Urothelium cell line (cell line): ENCODE data around the gene CDH4.
A peak's percentile ranks its signal among the peaks of the same experiment; 100 is the strongest.

ENCODE experiments used
- DNase-seq: peaks from one replicate; pipeline ENCODE4 v3.0.0; 2011; ENCODE audit warnings: low spot score, mixed read lengths
- FAIRE-seq: peaks from 2 replicates; lab custom pipeline; 2011; peaks lifted over from hg19 to GRCh38; lab: Jason Lieb, UNC

The CDH4 gene

GRCh38 chr20:61927826-61928541, 675.9 kb downstream of the CDH4 start:
- DNase-seq (no peak), FAIRE-seq (peak; percentile 78)

- no peak for DNase-seq
- FAIRE-seq = no peak
These were observed 677.5 kb downstream of the CDH4 start for GRCh38 chr20:61929561-61929960.

- DNase-seq (no peak), FAIRE-seq (no peak)
These were observed 678.1 kb downstream of the CDH4 start for GRCh38 chr20:61929971-61930666.

GRCh38 chr20:61930776-61931475, 678.9 kb downstream of the CDH4 start:
- FAIRE-seq = no peak

GRCh38 chr20:61931476-61932198, 679.6 kb downstream of the CDH4 start:
- no peak for FAIRE-seq
- no peak for DNase-seq

More at GRCh38 chr20:61930776-61931475, 678.9 kb downstream of the CDH4 start:
- DNase-seq = no peak

GRCh38 chr20:61932199-61932592, 680.1 kb downstream of the CDH4 start:
- FAIRE-seq = peak; percentile 99
- DNase-seq = no peak

- FAIRE-seq (no peak), DNase-seq (no peak)
These were observed 680.8 kb downstream of the CDH4 start for GRCh38 chr20:61932711-61933480.

GRCh38 chr20:61933481-61933950, 681.5 kb downstream of the CDH4 start:
- DNase-seq = no peak
- FAIRE-seq = no peak

- no peak for FAIRE-seq
- no peak for DNase-seq
These were observed 682.1 kb downstream of the CDH4 start for GRCh38 chr20:61933951-61934715.

- DNase-seq = no peak
- no peak for FAIRE-seq
These were observed 682.9 kb downstream of the CDH4 start for GRCh38 chr20:61934716-61935530.

- DNase-seq (no peak), FAIRE-seq (no peak)
These were observed 684.1 kb downstream of the CDH4 start for GRCh38 chr20:61935926-61936700.

GRCh38 chr20:61936701-61937131, 684.7 kb downstream of the CDH4 start:
- FAIRE-seq = no peak
- DNase-seq = no peak

GRCh38 chr20:61937146-61937962, 685.3 kb downstream of the CDH4 start:
- DNase-seq (no peak), FAIRE-seq (no peak)

GRCh38 chr20:61937963-61938838, 686.1 kb downstream of the CDH4 start:
- FAIRE-seq = no peak
- DNase-seq = no peak

GRCh38 chr20:61938839-61939690, 687.0 kb downstream of the CDH4 start:
- FAIRE-seq (no peak), DNase-seq (no peak)
